ENCODE measurements around the gene ATP2C2.

Gene ATP2C2

GRCh38 chr16:84362471-84362941, 5.8 kb upstream of the ATP2C2 start:
- in situ Hi-C loops (cut with MboI; ENCODE audit: low sequenced_read_pairs) = no loop called here

- in situ Hi-C loops (cut with MboI; ENCODE audit: low sequenced_read_pairs) = no loop called here
These were observed 2.1 kb upstream of the ATP2C2 start for GRCh38 chr16:84366208-84366607.

GRCh38 chr16:84367297-84367680, 1.0 kb upstream of the ATP2C2 start:
- in situ Hi-C loops (cut with MboI; ENCODE audit: low sequenced_read_pairs) = no loop called here

- in situ Hi-C loops (cut with MboI; ENCODE audit: low sequenced_read_pairs) = no loop called here
These were observed 509 bp upstream of the ATP2C2 start for GRCh38 chr16:84367750-84368307.

DNA sequence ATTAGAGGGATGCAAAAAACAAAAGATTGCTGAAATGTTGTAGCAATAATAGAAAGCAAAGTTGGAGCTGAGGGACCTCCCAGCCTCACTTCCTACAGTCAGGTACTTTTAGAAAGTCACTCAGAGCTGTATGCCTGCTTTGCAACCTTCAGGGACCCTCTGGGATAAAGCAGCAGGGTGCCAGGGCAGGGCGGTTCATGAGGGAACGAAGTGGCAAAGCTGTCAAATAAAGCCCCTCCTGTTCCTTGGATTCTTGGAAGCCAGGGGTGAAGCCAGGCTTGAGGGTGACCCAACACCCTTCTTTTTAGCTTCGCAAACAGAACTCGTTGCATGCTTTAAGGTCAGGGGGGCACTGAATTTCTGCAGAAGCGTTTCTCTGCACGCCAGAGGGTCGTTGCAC, 767 bp downstream of the ATP2C2 start:
- in situ Hi-C loops (cut with MboI; ENCODE audit: low sequenced_read_pairs) = no loop called here

- in situ Hi-C loops (cut with MboI; ENCODE audit: low sequenced_read_pairs) = no loop called here
These were observed 1.7 kb downstream of the ATP2C2 start for GRCh38 chr16:84369938-84370627.

DNA sequence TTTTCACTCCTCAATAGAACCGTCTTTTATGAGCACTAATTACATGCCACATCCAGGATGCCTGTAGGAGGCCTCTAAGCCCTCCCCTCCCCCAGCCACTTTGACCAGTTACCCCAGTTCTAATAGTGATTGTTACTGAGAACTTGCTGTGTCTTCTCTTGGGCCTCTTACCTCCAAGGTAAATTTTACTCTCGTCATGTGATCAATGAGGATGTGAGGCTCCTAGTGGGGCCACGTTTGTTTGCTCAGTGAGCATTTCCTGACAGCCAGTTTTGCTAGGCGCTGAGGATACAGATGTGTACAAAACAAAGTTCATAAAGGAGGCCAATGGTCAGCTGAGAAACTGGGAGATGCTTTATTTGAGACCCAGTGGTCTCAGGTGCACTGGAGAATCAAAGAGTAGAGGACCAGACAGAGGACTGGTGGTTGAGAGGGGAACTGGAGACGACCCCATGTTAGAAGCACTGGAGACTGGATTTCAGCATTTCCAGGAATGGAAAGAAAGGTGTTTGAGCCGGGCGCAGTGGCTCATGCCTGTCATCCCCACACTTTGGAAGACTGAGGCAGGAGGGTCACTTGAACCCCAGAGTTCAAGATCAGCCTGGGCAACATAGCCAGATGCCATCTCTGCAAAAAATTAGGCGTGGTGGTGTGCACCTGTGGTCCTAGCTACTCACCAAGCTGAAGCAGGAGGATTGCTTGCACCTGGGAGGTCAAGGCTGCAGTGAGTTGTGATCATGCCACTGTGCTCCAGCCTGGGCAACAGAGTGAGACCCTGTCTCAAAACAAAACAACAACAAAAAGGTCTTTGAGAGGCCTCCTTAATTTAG, 2.6 kb downstream of the ATP2C2 start:
- in situ Hi-C loops (cut with MboI; ENCODE audit: low sequenced_read_pairs) = no loop called here

DNA sequence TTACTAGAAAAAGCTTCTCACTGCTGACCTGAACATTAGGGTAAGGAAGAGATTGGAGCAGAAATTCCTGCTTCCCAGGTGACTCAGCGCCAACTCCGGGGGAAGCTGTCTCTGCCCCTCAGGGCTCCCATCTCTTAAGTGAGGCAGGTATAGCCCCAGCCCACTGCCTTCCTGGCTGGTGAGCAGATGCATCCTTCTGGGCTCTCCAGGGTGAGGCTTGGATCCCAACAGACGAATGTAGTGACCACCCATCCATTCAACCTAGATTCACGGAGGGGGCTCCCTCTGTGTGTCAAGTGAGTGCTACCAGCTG, 3.2 kb downstream of the ATP2C2 start:
- in situ Hi-C loops (cut with MboI; ENCODE audit: low sequenced_read_pairs) = no loop called here

DNA sequence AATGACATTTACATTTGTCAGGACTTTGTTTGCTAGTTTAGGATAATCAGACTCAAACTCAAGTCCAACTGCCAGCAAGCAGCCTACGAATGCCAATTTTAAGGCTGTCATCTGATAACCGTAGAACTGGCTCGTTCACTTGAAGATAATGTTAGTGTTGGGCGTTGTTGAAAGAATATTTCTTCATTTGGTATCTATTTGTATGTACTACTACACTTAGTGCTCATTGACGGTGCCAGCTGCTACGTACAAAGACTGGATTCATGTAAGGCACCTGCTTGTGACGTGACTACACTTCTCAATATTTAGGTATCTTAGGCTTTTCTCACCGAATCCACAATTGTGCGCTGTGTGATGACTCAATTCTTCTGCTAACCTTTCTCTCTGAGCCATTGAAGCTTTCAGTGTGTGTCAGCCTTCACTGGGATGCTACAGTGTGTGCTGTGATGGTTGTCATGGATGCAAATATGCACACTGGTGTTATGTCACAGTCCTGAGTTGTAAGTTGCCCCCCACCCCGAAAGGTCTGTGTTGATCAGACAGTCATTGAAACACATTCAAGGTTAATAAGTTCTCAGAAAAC, 5.7 kb downstream of the ATP2C2 start:
- in situ Hi-C loops (cut with MboI; ENCODE audit: low sequenced_read_pairs) = no loop called here

DNA sequence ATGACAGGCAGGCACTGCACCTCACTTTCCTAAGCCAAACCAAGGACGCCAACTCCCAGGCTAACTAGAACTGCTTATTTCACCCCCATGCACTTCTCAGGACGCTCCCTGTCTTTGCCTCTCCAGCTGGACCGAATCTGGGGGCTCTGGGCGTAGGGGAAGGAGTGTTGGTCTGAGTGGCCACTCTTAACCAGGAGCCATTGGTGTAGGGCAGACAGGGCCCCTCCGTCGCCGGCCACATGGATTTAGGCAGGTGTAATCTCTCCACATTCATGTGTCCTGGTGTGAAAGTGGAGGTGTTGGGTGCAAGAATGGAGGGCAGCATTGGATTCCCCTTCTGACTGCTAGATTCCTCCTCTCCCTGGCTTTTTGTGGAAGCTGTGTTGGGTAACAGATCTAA, 9.8 kb downstream of the ATP2C2 start:
- in situ Hi-C loops (cut with MboI; ENCODE audit: low sequenced_read_pairs) = no loop called here

DNA sequence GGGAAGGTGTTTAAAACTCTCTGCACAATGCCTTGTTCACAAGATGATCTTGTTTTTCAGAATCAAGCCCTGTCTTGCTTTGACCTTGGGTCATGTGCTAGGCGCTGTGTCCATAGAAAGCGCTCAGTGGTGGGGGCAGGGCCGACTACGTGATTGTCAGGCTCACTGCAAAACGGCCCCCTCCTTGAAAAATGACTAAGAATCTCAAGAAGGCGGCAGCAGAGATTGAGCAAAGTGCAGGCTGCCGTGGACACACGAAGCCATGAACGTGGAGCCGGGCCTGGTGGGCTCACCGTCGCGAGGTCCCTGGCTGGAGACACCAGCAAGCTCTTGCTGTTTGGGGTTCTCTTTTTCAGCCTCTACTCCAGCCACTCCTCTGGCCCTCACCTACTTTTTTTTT, 10.2 kb downstream of the ATP2C2 start:
- in situ Hi-C loops (cut with MboI; ENCODE audit: low sequenced_read_pairs) = no loop called here

- in situ Hi-C loops (cut with MboI; ENCODE audit: low sequenced_read_pairs) = no loop called here
These were observed 10.8 kb downstream of the ATP2C2 start for GRCh38 chr16:84379008-84379708.

- in situ Hi-C loops (cut with MboI; ENCODE audit: low sequenced_read_pairs) = no loop called here
These were observed 11.5 kb downstream of the ATP2C2 start for GRCh38 chr16:84379709-84380362.

GRCh38 chr16:84380405-84380804, 12.1 kb downstream of the ATP2C2 start:
- in situ Hi-C loops (cut with MboI; ENCODE audit: low sequenced_read_pairs) = no loop called here

- in situ Hi-C loops (cut with MboI; ENCODE audit: low sequenced_read_pairs) = no loop called here
These were observed 14.1 kb downstream of the ATP2C2 start for GRCh38 chr16:84382396-84382795.

GRCh38 chr16:84383106-84383505, 14.8 kb downstream of the ATP2C2 start:
- in situ Hi-C loops (cut with MboI; ENCODE audit: low sequenced_read_pairs) = no loop called here

- in situ Hi-C loops (cut with MboI; ENCODE audit: low sequenced_read_pairs) = no loop called here
These were observed 17.7 kb downstream of the ATP2C2 start for GRCh38 chr16:84386047-84386446.

GRCh38 chr16:84387021-84387420, 18.7 kb downstream of the ATP2C2 start:
- in situ Hi-C loops (cut with MboI; ENCODE audit: low sequenced_read_pairs) = no loop called here

GRCh38 chr16:84390131-84390785, 21.9 kb downstream of the ATP2C2 start:
- in situ Hi-C loops (cut with MboI; ENCODE audit: low sequenced_read_pairs) = no loop called here
